Motor neuron (in vitro differentiated cells): ENCODE results near the gene FCRLB. TPM values are rescaled to one million over a fixed set of nuclear protein-coding genes. Genes with fewer than 3 reads are reported as not detected.

ENCODE experiments used
- total RNA-seq, 8 experiments: library from RNA; unstranded; fragments of 300-600 nt; gene quantifications; 2 replicates each; pipeline versions ENCODE4 v1.2.3 to v1.2.4, GENCODE V29; 2022

Gene FCRLB
- total RNA-seq, 8 experiments from 2014 or later, result 0.59 to 7.0 (median 1.4) TPM

Other genes with a start within 250 kb of the FCRLB start
- 1 to 10 TPM in 4 of 8 experiments, under 1 TPM in 4; 0.37 to 3.6 (median 1.1) TPM for gene FCGR2A, start 216.1 kb upstream of the FCRLB start, total RNA-seq
- 100 to 1,000 TPM in 2 of 8 experiments, 1 to 10 TPM in 2, under 1 TPM in 4; 0.58 to 250 (median 1.2) TPM for gene HSPA6, start 197.0 kb upstream of the FCRLB start, total RNA-seq
- gene FCGR3A, start 171.7 kb upstream of the FCRLB start, total RNA-seq, result 1 to 10 TPM in 1 of 8 experiments, under 1 TPM in 3, not detected in 4; 0.05 to 1.3 (median 0.34) TPM
- 1 to 10 TPM in 1 of 8 experiments, under 1 TPM in 3, not detected in 4; 0.14 to 1.7 (median 0.37) TPM for gene FCGR3B, start 90.4 kb upstream of the FCRLB start, total RNA-seq
- 1 to 10 TPM in 1 of 8 experiments, under 1 TPM in 5, not detected in 2; 0.18 to 1.8 (median 0.44) TPM for gene FCGR2B, start 58.4 kb upstream of the FCRLB start, total RNA-seq
- gene FCRLA, start 14.3 kb upstream of the FCRLB start, total RNA-seq, result under 1 TPM in 4 of 8 experiments, not detected in 4; 0.08 to 0.62 (median 0.30) TPM
- gene DUSP12, start 28.2 kb downstream of the FCRLB start, total RNA-seq, result 100 to 1,000 TPM in 1 of 8 experiments, 10 to 100 TPM in 7; 22.8 to 100 (median 66.8) TPM
- gene ATF6, start 44.8 kb downstream of the FCRLB start, total RNA-seq, result 10 to 100 TPM; 18.2 to 46.3 (median 30.6) TPM